ENCODE measurements around the gene TMEM258.

TMEM258 gene

DNA sequence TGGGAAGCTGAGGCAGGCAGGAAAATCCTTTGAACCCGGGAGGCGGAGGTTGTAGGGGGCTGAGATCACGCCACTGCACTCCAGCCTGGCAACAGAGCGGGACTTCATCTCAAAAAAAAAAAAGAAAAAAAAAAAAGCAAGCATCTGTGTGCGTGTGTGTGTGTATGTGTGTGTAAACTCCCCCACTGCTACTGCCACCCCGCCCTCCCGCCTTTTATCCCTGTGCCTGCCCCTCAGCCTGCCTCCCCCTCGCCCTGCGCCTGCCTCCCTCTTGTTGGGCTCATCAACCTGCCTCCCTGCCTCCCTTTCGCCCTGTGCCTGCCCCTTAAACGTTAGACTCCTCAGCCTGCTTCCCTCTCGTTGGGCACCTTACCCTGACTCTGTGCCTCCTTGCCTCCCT, 18.0 kb downstream of the TMEM258 start:
- no peak for DNase-seq

DNA sequence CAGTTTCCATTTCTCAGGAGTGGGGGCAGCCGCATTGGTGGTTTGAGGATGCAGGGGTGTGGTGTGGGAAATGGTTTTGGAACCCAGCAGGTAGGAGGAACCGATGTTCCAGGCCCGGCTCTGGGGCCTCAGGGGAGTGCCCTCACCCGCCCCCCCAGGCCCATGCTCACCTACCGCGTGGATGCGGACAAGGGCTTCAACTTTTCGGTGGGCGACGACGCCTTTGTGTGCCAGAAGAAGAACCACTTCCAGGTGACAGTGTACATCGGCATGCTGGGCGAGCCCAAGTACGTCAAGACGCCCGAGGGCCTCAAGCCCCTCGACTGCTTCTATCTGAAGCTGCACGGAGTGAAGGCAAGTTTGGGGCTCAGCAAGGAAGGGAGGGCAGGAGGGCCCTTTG, 18.6 kb downstream of the TMEM258 start:
- DNase-seq = no peak

GRCh38 chr11:61773356-61773755, 19.0 kb downstream of the TMEM258 start:
- DNase-seq = no peak

DNA sequence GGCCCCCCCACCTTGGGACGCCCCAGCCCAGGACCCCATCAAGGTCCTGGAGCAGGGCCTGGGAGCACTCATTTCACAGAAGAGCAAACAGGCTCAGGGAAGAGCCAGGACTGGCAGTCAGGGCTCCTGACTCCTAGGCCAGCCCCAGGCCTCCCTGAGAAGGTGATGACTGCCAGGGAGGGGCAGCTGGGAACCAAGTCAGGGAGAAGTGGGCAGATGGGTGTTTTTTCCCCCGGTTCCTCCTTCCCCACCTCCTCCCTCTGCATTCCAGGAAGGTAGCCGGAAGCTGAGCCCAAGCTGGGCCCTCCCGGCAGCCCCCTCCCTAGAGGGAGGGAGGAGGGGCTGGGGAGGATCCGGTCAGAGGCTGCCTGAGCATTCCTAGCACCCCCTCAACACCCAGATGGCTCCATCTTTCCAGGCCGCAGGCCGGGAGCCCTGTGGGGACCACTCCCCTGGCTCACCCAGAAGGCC, 20.4 kb downstream of the TMEM258 start:
- no peak for DNase-seq

GRCh38 chr11:61771195-61771894, 21.1 kb downstream of the TMEM258 start:
- no peak for DNase-seq

- DNase-seq = no peak
Measured at GRCh38 chr11:61769946-61770683, 22.3 kb downstream of the TMEM258 start.

- no peak for DNase-seq
Measured at GRCh38 chr11:61769169-61769920, 23.1 kb downstream of the TMEM258 start.

GRCh38 chr11:61768376-61769076, 23.9 kb downstream of the TMEM258 start:
- no peak for DNase-seq

DNA sequence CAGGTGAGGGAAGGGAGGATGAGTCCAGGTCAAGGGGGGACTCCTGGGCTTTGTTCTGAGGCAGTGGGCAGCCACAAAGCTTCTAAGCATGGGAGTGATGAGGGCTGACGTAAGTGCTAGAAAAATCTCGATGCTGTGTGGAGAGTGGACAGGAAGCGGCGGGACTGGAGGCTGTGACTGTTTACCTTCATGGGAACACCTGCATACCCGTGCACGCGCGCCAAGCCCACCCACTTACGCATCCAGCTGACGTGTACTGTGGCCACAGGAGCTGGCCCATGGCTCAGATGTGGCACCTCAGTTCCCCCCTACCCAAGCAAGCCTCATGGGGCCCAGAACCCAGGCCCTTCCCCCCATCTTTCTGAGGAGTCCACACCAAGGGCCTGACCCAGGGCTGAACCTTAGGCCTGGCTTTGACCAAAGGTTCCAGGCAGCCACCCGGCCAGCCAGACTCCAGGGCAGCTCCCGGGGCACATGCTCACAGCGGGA, 26.0 kb downstream of the TMEM258 start:
- DNase-seq = no peak

DNA sequence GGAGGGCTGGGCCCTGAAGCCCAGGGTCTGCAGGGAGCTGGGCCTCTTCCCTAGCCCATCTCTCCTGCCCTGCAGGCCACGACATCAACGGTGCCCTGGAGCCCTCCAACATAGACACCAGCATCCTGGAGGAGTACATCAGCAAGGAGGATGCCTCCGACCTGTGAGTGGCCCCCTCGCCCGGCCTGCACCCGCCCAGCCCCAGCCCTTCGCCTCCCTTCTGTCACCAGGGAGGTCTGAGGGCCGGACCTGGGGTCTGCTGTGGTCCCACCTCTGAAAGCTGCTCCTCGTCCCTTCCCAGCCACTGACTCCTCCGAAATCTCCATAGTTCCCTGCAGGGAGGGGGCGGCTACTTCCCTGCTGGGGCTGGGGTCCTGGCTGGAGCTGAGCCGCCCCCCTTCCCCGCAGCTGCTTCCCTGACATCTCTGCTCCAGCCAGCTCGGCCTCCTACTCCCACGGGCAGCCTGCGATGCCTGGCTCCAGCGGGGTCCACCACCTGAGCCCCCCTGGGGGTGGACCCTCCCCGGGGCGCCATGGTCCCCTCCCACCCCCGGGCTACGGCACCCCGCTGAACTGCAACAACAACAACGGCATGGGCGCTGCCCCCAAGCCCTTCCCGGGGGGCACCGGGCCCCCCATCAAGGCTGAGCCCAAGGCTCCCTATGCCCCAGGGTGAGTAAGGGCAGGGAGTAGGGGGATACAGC, 26.7 kb downstream of the TMEM258 start:
- DNase-seq = no peak

- no peak for DNase-seq
Measured at GRCh38 chr11:61764606-61765260, 27.7 kb downstream of the TMEM258 start.

- DNase-seq = no peak
Measured at GRCh38 chr11:61763930-61764605, 28.3 kb downstream of the TMEM258 start.

- DNase-seq = no peak
Measured at GRCh38 chr11:61762798-61763197, 29.6 kb downstream of the TMEM258 start.

DNA sequence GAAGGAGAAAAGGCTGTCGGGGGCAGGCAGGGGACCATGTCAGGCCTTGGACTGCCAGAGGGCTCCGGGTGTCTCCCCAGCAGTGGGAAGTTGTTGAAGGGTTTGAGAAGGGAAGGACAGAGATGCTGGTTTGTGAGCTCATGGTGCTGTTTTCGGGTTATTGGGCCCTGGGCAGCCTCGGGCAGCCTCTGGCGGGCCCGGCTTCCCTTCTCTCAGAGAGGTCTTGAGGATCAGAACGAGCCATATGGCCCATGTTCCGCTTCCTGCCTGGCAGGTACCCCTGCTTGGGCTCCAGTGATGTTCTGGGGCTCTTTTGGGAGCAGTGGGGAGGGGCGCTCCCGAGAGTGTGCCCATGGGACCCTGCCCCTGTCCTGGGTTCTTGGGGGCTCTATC, 30.2 kb downstream of the TMEM258 start:
- DNase-seq = no peak

- no peak for DNase-seq
Measured at GRCh38 chr11:61761440-61762222, 30.8 kb downstream of the TMEM258 start.

- DNase-seq = no peak
Measured at GRCh38 chr11:61760946-61761345, 31.5 kb downstream of the TMEM258 start.

- no peak for DNase-seq
Measured at GRCh38 chr11:61757213-61757862, 35.1 kb downstream of the TMEM258 start.

DNA sequence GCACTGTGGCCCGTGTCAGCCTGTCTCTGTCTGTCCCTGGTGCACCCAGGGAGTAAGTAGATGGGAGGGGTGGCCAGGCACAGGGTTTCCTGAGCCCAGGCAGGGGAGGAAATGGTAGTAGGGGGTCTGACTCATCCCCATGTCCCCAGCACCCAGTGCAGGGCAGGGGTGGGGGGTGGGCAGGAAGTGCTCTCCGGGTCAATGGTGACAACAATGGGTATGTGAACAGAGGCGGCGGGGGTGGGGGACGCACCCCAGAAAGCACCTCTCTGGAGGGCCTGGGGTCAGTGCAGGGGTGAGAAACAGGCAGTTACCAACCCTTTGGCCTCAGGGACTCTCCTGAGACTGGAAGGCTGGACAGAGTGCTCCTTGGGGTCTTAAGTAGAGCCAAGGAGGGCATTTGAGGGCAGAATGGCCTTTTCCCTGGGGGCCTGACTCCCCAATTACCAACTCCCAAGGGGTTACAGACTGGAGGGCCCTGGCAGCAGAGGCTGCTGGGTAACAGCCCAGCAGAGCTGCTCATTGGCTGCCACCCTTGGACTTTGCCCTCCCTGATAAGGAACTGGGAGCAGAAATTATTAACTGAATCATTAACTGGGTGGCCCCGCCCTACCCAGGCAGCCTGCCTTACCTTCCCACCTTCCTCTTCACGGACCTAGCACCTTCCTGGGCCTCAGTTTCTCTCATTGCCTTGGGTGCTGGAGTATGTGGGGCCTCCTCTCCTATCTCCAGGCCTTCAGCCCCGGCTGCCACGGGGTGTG, 35.8 kb downstream of the TMEM258 start:
- DNase-seq = no peak

GRCh38 chr11:61756147-61756451, 36.3 kb downstream of the TMEM258 start:
- no peak for DNase-seq

Data from AML-193 (cell line).